ENCODE data around the gene P2RY13.

GRCh38 chr3:151366993-151367392 is 37.6 kb upstream of the P2RY13 start:
- TF ChIP-seq CTCF (conservative IDR thresholded peaks at IDR 0.05) (no peak), ZFX (IDR thresholded peaks at IDR 0.05) (no peak)
